Keratinocyte (primary cell): ENCODE data around the gene TRPC3.

ENCODE experiments used
- CTCF ChIP-seq, 3 experiments: IDR thresholded peaks in 1 of 3; conservative IDR thresholded peaks in 1 of 3; optimal IDR thresholded peaks in 1 of 3; 2 replicates in 2 of 3; 3 replicates in 1 of 3; pipeline versions ENCODE3 to v1.5.1; 2011; ENCODE audit warnings: low read length in 3 of 3, mild to moderate bottlenecking in 3 of 3, moderate library complexity in 2 of 3, control low read depth in 1 of 3, inconsistent platforms in 1 of 3; ENCODE audit not compliant: insufficient read depth in 2 of 3; ENCODE audit errors: extremely low read depth in 1 of 3
- EZH2 ChIP-seq: IDR thresholded peaks from one replicate; pipeline ENCODE4 v1.6.1; 2012; ENCODE audit warnings: inconsistent platforms, mild to moderate bottlenecking, low read length, moderate library complexity

GRCh38 chr4:121923306-121923705 lies 28.6 kb downstream of the TRPC3 start:
- TF ChIP-seq CTCF (optimal IDR thresholded peaks at IDR 0.05 in 1 of 3, IDR thresholded peaks at IDR 0.05 in 1 of 3, conservative IDR thresholded peaks at IDR 0.05 in 1 of 3; ENCODE audit: extremely low read depth in 1 of 3, insufficient read depth in 2 of 3, low read length in 3 of 3), result no peak
- no peak for TF ChIP-seq EZH2
